Brain microvascular endothelial cell (primary cell): ENCODE results near the gene STK32B.

Experiments
- DNase-seq: peaks from one replicate; pipeline ENCODE4 v3.0.0-alpha.2; 2020
- H3K27ac ChIP-seq: fragments of 250-450 bp; sonication (Bioruptor Pico); 2 replicates; pipeline ENCODE4 v1.5.1; 2020; ENCODE audit warnings: mild to moderate bottlenecking, moderate library complexity
- H3K27me3 ChIP-seq: fragments of 250-450 bp; sonication (Bioruptor Pico); replicated peaks from 2 replicates; pipeline ENCODE4 v1.5.1; 2020; ENCODE audit warnings: mild to moderate bottlenecking
- H3K36me3 ChIP-seq: fragments of 250-450 bp; sonication (Bioruptor Pico); replicated peaks from 2 replicates; pipeline ENCODE4 v1.5.1; 2020; ENCODE audit warnings: mild to moderate bottlenecking
- H3K4me3 ChIP-seq: 2 replicates; pipeline ENCODE4 v1.5.1; 2011; ENCODE audit warnings: low read depth, mild to moderate bottlenecking, control low read depth, low read length, moderate library complexity
- in situ Hi-C: cut with HindIII; loops from 2 replicates; pipeline ENCODE4 v1.10.0; 2017; ENCODE audit warnings: low sequenced_read_pairs, low pct_ligation_motif_present
- TF ChIP-seq, protein P1 (sequence below): IDR thresholded peaks from 2 replicates; pipeline ENCODE4 v1.5.1; 2011; ENCODE audit warnings: low read depth, mild to moderate bottlenecking, moderate library complexity, low read length, control low read depth, inconsistent platforms; ENCODE audit errors: missing control alignments

Gene STK32B

DNA sequence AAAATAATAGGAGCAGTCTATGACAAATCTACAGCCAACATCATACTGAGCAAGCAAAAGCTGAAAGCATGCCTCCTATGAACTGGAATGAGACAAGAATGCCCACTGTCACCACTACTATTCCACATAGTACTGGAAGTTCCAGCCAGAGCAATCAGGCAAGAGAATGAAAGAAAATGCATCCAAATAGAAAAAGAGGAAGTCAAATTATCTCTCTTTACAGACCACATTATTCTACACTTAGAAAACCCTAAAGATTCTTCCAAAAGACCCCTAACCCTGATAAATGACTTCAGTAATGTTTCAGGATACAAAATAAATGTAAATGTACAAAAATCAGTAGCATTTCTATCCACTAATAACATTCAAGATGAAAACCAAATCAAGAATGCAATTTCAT lies 249.0 kb downstream of the STK32B start:
- no peaks in the 10 kb centered on the region for H3K27me3 ChIP-seq
- TF ChIP-seq, protein P1, sequence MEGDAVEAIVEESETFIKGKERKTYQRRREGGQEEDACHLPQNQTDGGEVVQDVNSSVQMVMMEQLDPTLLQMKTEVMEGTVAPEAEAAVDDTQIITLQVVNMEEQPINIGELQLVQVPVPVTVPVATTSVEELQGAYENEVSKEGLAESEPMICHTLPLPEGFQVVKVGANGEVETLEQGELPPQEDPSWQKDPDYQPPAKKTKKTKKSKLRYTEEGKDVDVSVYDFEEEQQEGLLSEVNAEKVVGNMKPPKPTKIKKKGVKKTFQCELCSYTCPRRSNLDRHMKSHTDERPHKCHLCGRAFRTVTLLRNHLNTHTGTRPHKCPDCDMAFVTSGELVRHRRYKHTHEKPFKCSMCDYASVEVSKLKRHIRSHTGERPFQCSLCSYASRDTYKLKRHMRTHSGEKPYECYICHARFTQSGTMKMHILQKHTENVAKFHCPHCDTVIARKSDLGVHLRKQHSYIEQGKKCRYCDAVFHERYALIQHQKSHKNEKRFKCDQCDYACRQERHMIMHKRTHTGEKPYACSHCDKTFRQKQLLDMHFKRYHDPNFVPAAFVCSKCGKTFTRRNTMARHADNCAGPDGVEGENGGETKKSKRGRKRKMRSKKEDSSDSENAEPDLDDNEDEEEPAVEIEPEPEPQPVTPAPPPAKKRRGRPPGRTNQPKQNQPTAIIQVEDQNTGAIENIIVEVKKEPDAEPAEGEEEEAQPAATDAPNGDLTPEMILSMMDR, result no peak
- no peak overlapping the region for H3K27ac ChIP-seq
- no peak for DNase-seq
- no peaks in the 10 kb centered on the region for H3K36me3 ChIP-seq
- H3K4me3 ChIP-seq, result no peak overlapping the region
- in situ Hi-C loops, result no loop called here

DNA sequence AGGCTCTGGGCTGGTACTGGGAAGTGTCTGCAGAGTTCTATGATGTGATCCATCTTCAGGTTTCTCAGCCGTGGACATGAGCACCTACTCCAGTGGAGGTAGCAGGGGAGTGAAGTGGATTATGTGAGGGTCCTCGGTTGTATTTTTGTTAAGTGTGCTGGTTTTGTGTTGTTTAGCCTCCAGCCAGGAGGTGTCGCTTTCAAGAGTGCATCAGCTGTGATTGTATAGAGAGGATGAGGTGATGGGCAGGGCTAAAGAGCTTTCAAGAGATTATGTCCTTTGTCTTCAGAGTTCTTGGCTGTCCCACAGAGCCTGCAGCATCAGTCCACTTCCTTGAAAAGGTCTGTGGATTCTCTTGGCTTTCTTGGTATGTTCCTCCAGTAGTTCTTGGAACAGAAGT lies 256.6 kb downstream of the STK32B start:
- in situ Hi-C loops, result no loop called here
- TF ChIP-seq, protein P1, result no peak
- DNase-seq, result no peak
- Histone ChIP-seq H3K27ac (no peak overlapping the region), H3K27me3 (no peaks in the 10 kb centered on the region), H3K4me3 (no peak overlapping the region), H3K36me3 (no peaks in the 10 kb centered on the region)

DNA sequence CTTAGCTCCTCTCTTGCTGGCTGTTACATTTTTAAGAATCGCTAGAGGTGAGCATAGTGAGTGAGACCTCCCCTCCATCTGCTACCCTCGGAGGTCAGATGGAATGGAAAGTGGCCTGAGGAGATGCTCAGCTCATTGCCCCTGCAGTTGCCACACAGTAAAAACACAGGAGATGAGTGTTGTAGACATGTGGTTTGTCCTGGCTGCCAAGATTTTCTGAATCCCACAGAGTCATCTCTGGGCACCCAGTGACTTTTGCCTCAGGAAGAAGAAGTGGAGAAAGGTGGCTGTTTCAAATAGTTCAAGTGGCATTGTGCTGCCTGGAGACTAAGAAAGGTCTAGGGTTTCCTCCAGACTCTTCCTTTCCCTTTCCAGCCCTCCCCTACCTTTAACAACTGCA lies 271.0 kb downstream of the STK32B start:
- no peak for DNase-seq
- no peaks in the 10 kb centered on the region for H3K27me3 ChIP-seq
- TF ChIP-seq, protein P1, result no peak
- no peak overlapping the region for H3K4me3 ChIP-seq
- in situ Hi-C loops, result no loop called here
- no peaks in the 10 kb centered on the region for H3K36me3 ChIP-seq
- no peak overlapping the region for H3K27ac ChIP-seq

DNA sequence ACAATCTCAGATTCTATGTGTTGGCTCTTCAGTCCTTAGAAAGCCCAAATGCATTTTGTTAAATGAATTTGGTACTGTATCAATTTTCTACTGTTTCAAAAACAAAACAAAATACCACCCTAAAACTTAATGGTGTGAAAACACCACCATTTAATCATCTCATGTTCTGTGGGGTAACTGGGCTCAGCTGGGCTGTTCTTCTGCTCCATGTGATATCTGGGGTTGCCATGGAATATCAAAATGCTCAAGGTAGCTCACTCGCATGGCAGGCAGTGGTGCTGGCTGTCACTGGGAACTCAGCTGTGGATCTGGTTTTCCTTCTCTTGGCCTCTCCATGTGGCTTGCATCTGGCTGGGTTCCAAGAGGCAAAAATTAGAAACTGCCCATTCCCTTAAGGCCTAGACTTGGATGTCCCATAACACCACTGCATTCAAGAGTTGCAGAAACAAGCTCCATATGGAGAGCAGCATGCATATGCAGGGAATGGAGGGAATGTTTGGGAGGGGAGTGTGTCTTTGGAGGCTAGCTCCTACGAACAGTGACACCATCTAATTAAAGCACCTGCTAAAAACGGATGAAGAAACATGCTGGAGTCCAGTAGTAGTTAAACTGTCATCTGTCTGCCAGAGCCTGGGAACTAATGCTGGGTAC lies 279.2 kb downstream of the STK32B start:
- Histone ChIP-seq H3K36me3 (no peaks in the 10 kb centered on the region), H3K4me3 (no peak overlapping the region), H3K27ac (no peak overlapping the region), H3K27me3 (no peaks in the 10 kb centered on the region)
- DNase-seq, result no peak
- TF ChIP-seq, protein P1, result no peak
- in situ Hi-C loops, result no loop called here

DNA sequence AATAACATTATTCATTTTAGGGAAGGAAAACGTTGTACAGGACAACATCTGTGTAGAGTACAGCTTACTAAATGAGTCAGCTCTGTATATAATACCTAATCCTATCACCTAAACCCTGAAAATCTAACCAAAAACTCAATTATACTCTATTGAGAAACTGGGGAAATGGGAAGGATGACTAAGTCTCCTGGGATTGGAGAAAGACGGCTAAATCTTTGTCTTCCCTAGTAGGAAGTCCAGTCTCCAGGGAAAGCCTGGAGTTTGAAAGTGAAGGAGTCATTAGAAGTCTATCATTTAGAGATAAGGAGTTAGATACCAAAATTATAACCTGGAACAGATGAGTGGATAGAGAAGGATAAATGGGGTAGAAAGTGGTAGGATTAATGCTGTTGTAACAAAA lies 286.5 kb downstream of the STK32B start:
- Histone ChIP-seq H3K4me3 (no peak overlapping the region), H3K27ac (no peak overlapping the region), H3K27me3 (no peaks in the 10 kb centered on the region), H3K36me3 (no peaks in the 10 kb centered on the region)
- no peak for DNase-seq
- in situ Hi-C loops, result no loop called here
- TF ChIP-seq, protein P1, result no peak

DNA sequence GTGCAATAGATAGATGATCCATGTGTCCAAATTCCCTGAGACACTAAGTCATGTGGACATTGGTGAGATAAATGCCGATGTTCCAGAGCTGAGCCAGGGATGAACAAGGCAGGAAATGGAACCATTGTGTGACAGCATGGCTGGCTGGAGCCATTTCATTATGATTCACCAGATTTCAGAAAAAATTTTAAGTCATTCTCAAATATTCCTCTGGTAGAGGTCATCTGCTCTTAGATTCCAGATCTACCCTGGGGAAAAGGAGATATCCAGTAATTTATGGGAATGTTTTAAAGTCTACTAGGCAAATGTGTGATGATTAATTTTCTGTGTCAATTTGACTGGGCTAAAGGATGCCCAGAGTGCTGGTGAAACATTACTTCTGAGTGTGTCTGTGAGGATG lies 287.3 kb downstream of the STK32B start:
- DNase-seq, result no peak
- TF ChIP-seq, protein P1, result no peak

More for the DNA sequence above, 287.3 kb downstream of the STK32B start:
- Histone ChIP-seq H3K36me3 (no peaks in the 10 kb centered on the region), H3K4me3 (no peak overlapping the region), H3K27ac (no peak overlapping the region), H3K27me3 (no peaks in the 10 kb centered on the region)
- in situ Hi-C loops, result no loop called here
